ENCODE measurements around the gene NFKBIL1. TPM values are rescaled to one million over a fixed set of nuclear protein-coding genes. Genes with fewer than 3 reads are reported as not detected.

Gene NFKBIL1
- total RNA-seq, 1 experiment from 2014 or later, result 19.5 TPM

DNA sequence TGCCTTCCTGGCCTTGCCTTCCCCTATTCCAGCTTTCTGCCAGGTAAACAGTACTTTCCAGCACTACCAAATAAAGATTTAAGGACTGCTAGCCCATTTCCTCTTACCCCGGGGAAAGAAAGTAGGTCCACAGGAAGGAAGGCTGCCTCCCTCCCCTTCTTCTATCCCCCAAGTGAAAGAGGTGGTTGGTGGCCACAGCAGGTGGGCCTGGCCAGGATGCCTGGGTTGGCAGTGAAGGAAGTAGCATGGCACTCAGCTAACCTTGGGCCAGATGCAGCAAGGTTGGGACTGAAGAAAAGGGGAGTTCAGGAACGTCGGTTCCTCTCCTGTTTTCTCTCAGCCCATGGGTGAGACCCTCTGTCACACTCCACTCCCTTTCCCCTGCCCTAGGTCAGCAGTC is 8.9 kb downstream of the NFKBIL1 start:
- Mint-ChIP-seq H3K27me3 (ENCODE audit: low read depth) (no peaks in the 10 kb centered on the region), H3K27ac (no peak overlapping the region), H3K4me3 (no peak overlapping the region), H3K4me1 (peaks cover 9% of the 10 kb centered on the region), H3K9me3 (no peaks in the 10 kb centered on the region), H3K36me3 (peaks cover 19% of the 10 kb centered on the region)
- ChIA-PET CTCF (interaction anchor here (0.8 to 2.1 kb wide), 5 partner anchors 10 to 43 kb away, joined by 3 to 7 read pairs (median 3); partner anchors contain the start of genes ATP6V1G2 and NCR3), POLR2A (no interaction called here)
- no peak for TF ChIP-seq IRF1 (CRISPR knock-in tag; IDR thresholded peaks at IDR 0.05)
- TF ChIP-seq ZNF512 (CRISPR knock-in tag; IDR thresholded peaks at IDR 0.05; ENCODE audit: borderline replicate concordance), result no peak
- TF ChIP-seq SP1 (CRISPR knock-in tag; conservative IDR thresholded peaks at IDR 0.05), result no peak
- TF ChIP-seq, protein P1, sequence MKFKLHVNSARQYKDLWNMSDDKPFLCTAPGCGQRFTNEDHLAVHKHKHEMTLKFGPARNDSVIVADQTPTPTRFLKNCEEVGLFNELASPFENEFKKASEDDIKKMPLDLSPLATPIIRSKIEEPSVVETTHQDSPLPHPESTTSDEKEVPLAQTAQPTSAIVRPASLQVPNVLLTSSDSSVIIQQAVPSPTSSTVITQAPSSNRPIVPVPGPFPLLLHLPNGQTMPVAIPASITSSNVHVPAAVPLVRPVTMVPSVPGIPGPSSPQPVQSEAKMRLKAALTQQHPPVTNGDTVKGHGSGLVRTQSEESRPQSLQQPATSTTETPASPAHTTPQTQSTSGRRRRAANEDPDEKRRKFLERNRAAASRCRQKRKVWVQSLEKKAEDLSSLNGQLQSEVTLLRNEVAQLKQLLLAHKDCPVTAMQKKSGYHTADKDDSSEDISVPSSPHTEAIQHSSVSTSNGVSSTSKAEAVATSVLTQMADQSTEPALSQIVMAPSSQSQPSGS (CRISPR knock-in tag; IDR thresholded peaks at IDR 0.05; ENCODE audit: borderline replicate concordance, low read depth), result no peak
- TF ChIP-seq RELA (CRISPR knock-in tag; IDR thresholded peaks at IDR 0.05; ENCODE audit: borderline replicate concordance), result no peak
- no peak for TF ChIP-seq FOXP1 (CRISPR knock-in tag; IDR thresholded peaks at IDR 0.05; ENCODE audit: borderline replicate concordance)
- no peak for TF ChIP-seq KAT7 (CRISPR knock-in tag; IDR thresholded peaks at IDR 0.05; ENCODE audit: borderline replicate concordance)
- no peak for TF ChIP-seq FOXJ3 (CRISPR knock-in tag; IDR thresholded peaks at IDR 0.05; ENCODE audit: borderline replicate concordance)
- TF ChIP-seq ESRRA (CRISPR knock-in tag; IDR thresholded peaks at IDR 0.05; ENCODE audit: borderline replicate concordance), result no peak
- no peak for TF ChIP-seq NFE2L1 (CRISPR knock-in tag; IDR thresholded peaks at IDR 0.05)
- no peak for TF ChIP-seq ZNF671 (CRISPR knock-in tag; IDR thresholded peaks at IDR 0.05)
- TF ChIP-seq ATF6 (CRISPR knock-in tag; IDR thresholded peaks at IDR 0.05), result no peak
- TF ChIP-seq ZNF416 (CRISPR knock-in tag; IDR thresholded peaks at IDR 0.05), result no peak
- TF ChIP-seq E2F1 (CRISPR knock-in tag; IDR thresholded peaks at IDR 0.05), result no peak
- DNase-seq (ENCODE audit: low spot score) (no peak), ATAC-seq (no peak)

- Mint-ChIP-seq H3K27me3 (ENCODE audit: low read depth) (no peaks in the 10 kb centered on the region), H3K4me1 (peaks cover 9% of the 10 kb centered on the region), H3K4me3 (no peak overlapping the region), H3K27ac (no peak overlapping the region), H3K9me3 (no peaks in the 10 kb centered on the region), H3K36me3 (peaks cover 17% of the 10 kb centered on the region)
- DNase-seq (ENCODE audit: low spot score), result no peak
- POLR2A ChIA-PET, result interaction anchor here (1.3 kb wide), 1 partner anchor 23 kb away, joined by 3 read pairs; no protein-coding TSS in a partner anchor
- CTCF ChIA-PET, result interaction anchor here (0.7 to 2.1 kb wide), 5 partner anchors 11 to 79 kb away, joined by 3 to 7 read pairs (median 4); partner anchors contain the start of genes ATP6V1G2 and LST1
- ATAC-seq, result no peak
- TF ChIP-seq FOXJ3 (CRISPR knock-in tag; IDR thresholded peaks at IDR 0.05; ENCODE audit: borderline replicate concordance) (no peak), ARID4B (CRISPR knock-in tag; IDR thresholded peaks at IDR 0.05; ENCODE audit: borderline replicate concordance) (no peak), ZNF138 (CRISPR knock-in tag; conservative IDR thresholded peaks at IDR 0.05) (no peak), ZNF263 (CRISPR knock-in tag; IDR thresholded peaks at IDR 0.05; ENCODE audit: low read depth) (no peak)
- TF ChIP-seq, protein P2, sequence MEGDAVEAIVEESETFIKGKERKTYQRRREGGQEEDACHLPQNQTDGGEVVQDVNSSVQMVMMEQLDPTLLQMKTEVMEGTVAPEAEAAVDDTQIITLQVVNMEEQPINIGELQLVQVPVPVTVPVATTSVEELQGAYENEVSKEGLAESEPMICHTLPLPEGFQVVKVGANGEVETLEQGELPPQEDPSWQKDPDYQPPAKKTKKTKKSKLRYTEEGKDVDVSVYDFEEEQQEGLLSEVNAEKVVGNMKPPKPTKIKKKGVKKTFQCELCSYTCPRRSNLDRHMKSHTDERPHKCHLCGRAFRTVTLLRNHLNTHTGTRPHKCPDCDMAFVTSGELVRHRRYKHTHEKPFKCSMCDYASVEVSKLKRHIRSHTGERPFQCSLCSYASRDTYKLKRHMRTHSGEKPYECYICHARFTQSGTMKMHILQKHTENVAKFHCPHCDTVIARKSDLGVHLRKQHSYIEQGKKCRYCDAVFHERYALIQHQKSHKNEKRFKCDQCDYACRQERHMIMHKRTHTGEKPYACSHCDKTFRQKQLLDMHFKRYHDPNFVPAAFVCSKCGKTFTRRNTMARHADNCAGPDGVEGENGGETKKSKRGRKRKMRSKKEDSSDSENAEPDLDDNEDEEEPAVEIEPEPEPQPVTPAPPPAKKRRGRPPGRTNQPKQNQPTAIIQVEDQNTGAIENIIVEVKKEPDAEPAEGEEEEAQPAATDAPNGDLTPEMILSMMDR (IDR thresholded peaks at IDR 0.05), result no peak
Measured at GRCh38 chr6:31557443-31558317, 10.3 kb downstream of the NFKBIL1 start.
